ENCODE data around the gene LACRT.

DNA sequence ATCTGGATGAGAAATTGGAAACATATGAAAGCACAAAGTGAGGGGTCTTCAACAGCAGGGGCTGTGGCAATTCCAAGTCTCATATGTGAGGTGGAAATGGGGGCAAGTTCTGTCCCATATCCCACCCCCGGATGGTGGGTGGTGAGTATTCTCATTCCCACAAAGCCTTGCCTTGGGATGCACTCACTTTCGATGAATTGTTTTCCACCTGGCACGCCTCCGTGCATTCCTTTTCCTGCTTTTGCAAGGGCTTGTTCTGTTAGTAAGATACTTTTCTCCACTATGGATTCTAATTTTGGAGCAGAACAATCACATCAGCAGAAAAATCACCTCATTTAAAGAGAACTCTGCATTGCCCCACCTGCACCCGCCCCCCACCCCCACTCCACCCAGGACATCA lies 3.1 kb downstream of the LACRT start:
- TF ChIP-seq CTCF (IDR thresholded peaks at IDR 0.05) (no peak), EZH2 (IDR thresholded peaks at IDR 0.05) (no peak), EZH2phosphoT487 (IDR thresholded peaks at IDR 0.05) (no peak)
